DOHH2 (cell line): Measurements from ENCODE around the gene C12orf75.

ENCODE experiments used
- H3F3A ChIP-seq: fragments of 200-600 bp; sonication (generic), shearing (Covaris generic); 2 replicates; pipeline ENCODE4 v1.6.0; 2016; ENCODE audit warnings: antibody characterized with exemption, mild to moderate bottlenecking; ENCODE audit not compliant: control insufficient read depth, insufficient read depth
- H3K27ac ChIP-seq: fragments of 200-600 bp; sonication (generic); 2 replicates; pipeline ENCODE4 v1.5.1; 2014; ENCODE audit warnings: low read depth, mild to moderate bottlenecking, low read length, moderate library complexity
- H3K27me3 ChIP-seq: fragments of 200-600 bp; sonication (generic); 2 replicates; pipeline ENCODE4 v1.6.1; 2014; ENCODE audit warnings: mild to moderate bottlenecking, low read length, mixed read lengths; ENCODE audit not compliant: control insufficient read depth
- H3K36me3 ChIP-seq: fragments of 200-600 bp; sonication (generic); 2 replicates; pipeline ENCODE4 v1.6.1; 2014; ENCODE audit warnings: mild to moderate bottlenecking, low read length, moderate library complexity, mixed read lengths; ENCODE audit not compliant: control insufficient read depth
- H3K4me1 ChIP-seq: fragments of 200-600 bp; sonication (generic); 2 replicates; pipeline ENCODE4 v1.6.1; 2014; ENCODE audit warnings: mild to moderate bottlenecking, low read length, mixed read lengths; ENCODE audit not compliant: control insufficient read depth
- H3K4me2 ChIP-seq: fragments of 200-600 bp; sonication (generic); 2 replicates; pipeline ENCODE4 v1.6.0; 2014; ENCODE audit warnings: mild to moderate bottlenecking, low read length, moderate library complexity
- H3K4me3 ChIP-seq: fragments of 200-600 bp; sonication (generic); 2 replicates; pipeline ENCODE4 v1.5.1; 2014; ENCODE audit warnings: mild to moderate bottlenecking, low read length, mixed read lengths
- H3K79me2 ChIP-seq: fragments of 200-600 bp; sonication (generic); 2 replicates; pipeline ENCODE4 v1.6.1; 2014; ENCODE audit warnings: mild to moderate bottlenecking, low read length, mixed read lengths; ENCODE audit not compliant: control insufficient read depth
- H3K9me2 ChIP-seq: fragments of 200-600 bp; sonication (generic); replicated peaks from 2 replicates; pipeline ENCODE4 v1.6.1; 2014; ENCODE audit warnings: mild to moderate bottlenecking, low read length, mixed read lengths; ENCODE audit not compliant: control insufficient read depth
- H3K9me3 ChIP-seq: fragments of 200-600 bp; sonication (generic); 2 replicates; pipeline ENCODE4 v1.6.1; 2014; ENCODE audit warnings: antibody characterized with exemption, low read length, mixed read lengths; ENCODE audit not compliant: control insufficient read depth, insufficient read depth
- H4K20me1 ChIP-seq: fragments of 200-600 bp; sonication (generic); 2 replicates; pipeline ENCODE4 v1.6.0; 2014; ENCODE audit warnings: low read depth, mild to moderate bottlenecking, antibody characterized with exemption, low read length, moderate library complexity; ENCODE audit not compliant: control insufficient read depth, insufficient read depth
- CTCF ChIP-seq: fragments of 200-600 bp; sonication (generic); IDR thresholded peaks from one replicate; pipeline ENCODE4 v1.5.1; 2014; ENCODE audit warnings: antibody characterized with exemption, mild to moderate bottlenecking, low read depth, low read length; ENCODE audit not compliant: poor library complexity, severe bottlenecking
- EZH2phosphoT487 ChIP-seq: fragments of 200-600 bp; sonication (generic); IDR thresholded peaks from 2 replicates; pipeline ENCODE4 v1.6.1; 2017; ENCODE audit warnings: borderline replicate concordance, mild to moderate bottlenecking, antibody characterized with exemption, low read length, moderate library complexity, mixed read lengths

C12orf75 gene

GRCh38 chr12:105289114-105289904 is 41.2 kb upstream of the C12orf75 start:
- Histone ChIP-seq H3K4me3 (no peak overlapping the region), H3K9me3 (no peaks in the 10 kb centered on the region), H3K27me3 (no peaks in the 10 kb centered on the region), H3F3A (no peaks in the 10 kb centered on the region), H3K9me2 (no peaks in the 10 kb centered on the region), H3K4me1 (no peaks in the 10 kb centered on the region), H3K27ac (no peak overlapping the region), H3K36me3 (no peaks in the 10 kb centered on the region), H4K20me1 (no peaks in the 10 kb centered on the region), H3K4me2 (no peak overlapping the region), H3K79me2 (no peaks in the 10 kb centered on the region)
- TF ChIP-seq CTCF = no peak
- TF ChIP-seq EZH2phosphoT487 = no peak

DNA sequence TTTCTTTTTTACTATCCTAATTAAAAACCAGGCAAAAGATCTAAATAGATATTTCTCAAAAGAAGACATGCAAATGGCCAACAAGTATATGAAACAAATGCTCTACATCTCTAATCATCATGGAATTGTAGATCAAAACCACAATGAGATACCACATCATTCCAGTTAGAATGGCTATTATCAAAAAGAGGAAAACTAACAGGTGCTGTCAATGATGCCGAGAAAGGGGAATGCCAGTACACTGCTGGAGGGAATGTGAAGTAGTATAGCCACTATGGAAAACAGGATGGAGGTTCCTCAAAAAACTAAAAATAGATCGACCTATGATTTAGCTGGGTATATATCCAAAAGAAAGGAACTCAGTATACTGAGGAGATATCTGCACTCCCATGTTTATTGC is 39.0 kb upstream of the C12orf75 start:
- TF ChIP-seq CTCF = no peak

DNA sequence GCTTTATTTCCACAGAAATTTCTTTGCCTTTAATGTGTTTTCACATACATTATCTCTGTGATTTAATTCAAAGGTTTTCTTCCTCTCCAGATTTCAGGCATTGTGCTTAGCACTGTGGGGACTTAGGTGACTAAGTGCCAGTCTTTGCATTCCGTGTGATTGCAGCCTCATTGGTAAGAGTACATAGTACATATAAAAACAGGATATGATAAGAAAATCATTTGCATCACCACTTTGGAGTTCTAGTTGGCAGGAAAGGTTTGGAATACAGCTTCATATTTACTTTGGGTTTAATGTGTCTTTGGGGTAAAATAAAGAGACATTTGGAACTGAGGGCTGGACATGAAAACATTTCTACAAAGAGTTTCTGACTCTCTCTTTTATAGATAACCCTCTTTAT is 37.8 kb upstream of the C12orf75 start:
- H3K79me2 ChIP-seq = no peaks in the 10 kb centered on the region
- no peaks in the 10 kb centered on the region for H3K4me1 ChIP-seq
- H3K9me2 ChIP-seq = no peaks in the 10 kb centered on the region
- H3K36me3 ChIP-seq = no peaks in the 10 kb centered on the region
- no peaks in the 10 kb centered on the region for H3K27me3 ChIP-seq
- H4K20me1 ChIP-seq = no peaks in the 10 kb centered on the region
- H3K4me2 ChIP-seq = no peak overlapping the region
- no peak overlapping the region for H3K27ac ChIP-seq
- no peaks in the 10 kb centered on the region for H3F3A ChIP-seq
- H3K9me3 ChIP-seq = peaks cover 4% of the 10 kb centered on the region
- H3K4me3 ChIP-seq = no peak overlapping the region
- TF ChIP-seq EZH2phosphoT487 (no peak), CTCF (no peak)

More for the DNA sequence above, 39.0 kb upstream of the C12orf75 start:
- Histone ChIP-seq H4K20me1 (no peaks in the 10 kb centered on the region), H3K79me2 (no peaks in the 10 kb centered on the region), H3K9me2 (no peaks in the 10 kb centered on the region), H3K4me3 (no peak overlapping the region), H3K4me2 (no peak overlapping the region), H3K9me3 (no peaks in the 10 kb centered on the region), H3K36me3 (no peaks in the 10 kb centered on the region), H3K27me3 (no peaks in the 10 kb centered on the region), H3F3A (no peaks in the 10 kb centered on the region), H3K27ac (no peak overlapping the region), H3K4me1 (no peaks in the 10 kb centered on the region)
